Memory B cell (primary cell): Measurements from ENCODE around the gene SMPX.
"Not testable (repeated sequence)": the region's sequence is repeated elsewhere in the genome, so short reads cannot be mapped to it uniquely, and the experiment has no call there.

Experiments used
- ATAC-seq: fragments of 150-1000 bp; cut with Tn5 transposase; 2 replicates; pipeline ENCODE4 v1.10.0; 2021; ENCODE audit warnings: low read depth, mild to moderate bottlenecking, moderate library complexity
- DNase-seq, 2 donors: peaks; one replicate each; pipeline ENCODE4 v3.0.0; 2022; ENCODE audit warnings: low spot score in 2 of 2
- H3K27ac Mint-ChIP-seq: one replicate; pipeline ENCODE4 v1.8.0; 2022; ENCODE audit warnings: mild to moderate bottlenecking, moderate library complexity, mixed read lengths
- H3K27me3 Mint-ChIP-seq: one replicate; pipeline ENCODE4 v1.8.0; 2022; ENCODE audit warnings: mixed read lengths
- H3K36me3 Mint-ChIP-seq: one replicate; pipeline ENCODE4 v1.8.0; 2022; ENCODE audit warnings: mild to moderate bottlenecking, mixed read lengths
- H3K4me1 Mint-ChIP-seq: one replicate; pipeline ENCODE4 v1.8.0; 2022; ENCODE audit warnings: mixed read lengths
- H3K4me3 Mint-ChIP-seq: one replicate; pipeline ENCODE4 v1.8.0; 2022; ENCODE audit warnings: mild to moderate bottlenecking, moderate library complexity, mixed read lengths
- H3K9me3 Mint-ChIP-seq: one replicate; pipeline ENCODE4 v1.8.0; 2022; ENCODE audit warnings: mixed read lengths

Gene SMPX

DNA sequence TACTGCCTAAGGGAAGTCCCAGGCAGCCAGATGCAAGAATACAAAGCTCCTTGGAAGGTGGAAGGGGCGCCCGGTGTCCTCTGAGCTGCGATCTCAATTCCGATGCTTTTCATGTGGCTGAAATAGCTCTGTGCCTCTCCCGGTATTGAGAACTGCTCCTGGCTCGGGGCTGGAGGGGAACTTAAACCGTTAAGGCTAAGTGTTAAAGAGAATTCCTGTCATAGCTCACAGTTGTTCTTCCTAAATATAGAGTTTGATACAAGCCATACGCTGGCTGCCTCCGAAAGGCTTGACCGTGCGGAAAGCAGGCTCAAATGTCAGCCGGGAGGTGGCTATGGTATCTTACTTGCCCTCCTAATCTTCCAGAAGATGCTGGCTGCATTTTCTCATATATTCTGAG lies at the start of gene SMPX:
SMPX (minus strand) TSS at position 157 of the 400 bp plus-strand sequence. CDS start 3,826 bp downstream, outside the sequence.
- Mint-ChIP-seq H3K9me3 (no peaks in the 10 kb centered on the region), H3K4me1 (no peaks in the 10 kb centered on the region), H3K36me3 (no peaks in the 10 kb centered on the region), H3K4me3 (no peak within 1 kb of the TSS), H3K27ac (no peak within 1 kb of the TSS), H3K27me3 (peaks cover 2% of the 10 kb centered on the region)
- no peak for DNase-seq
- no peak for ATAC-seq

DNA sequence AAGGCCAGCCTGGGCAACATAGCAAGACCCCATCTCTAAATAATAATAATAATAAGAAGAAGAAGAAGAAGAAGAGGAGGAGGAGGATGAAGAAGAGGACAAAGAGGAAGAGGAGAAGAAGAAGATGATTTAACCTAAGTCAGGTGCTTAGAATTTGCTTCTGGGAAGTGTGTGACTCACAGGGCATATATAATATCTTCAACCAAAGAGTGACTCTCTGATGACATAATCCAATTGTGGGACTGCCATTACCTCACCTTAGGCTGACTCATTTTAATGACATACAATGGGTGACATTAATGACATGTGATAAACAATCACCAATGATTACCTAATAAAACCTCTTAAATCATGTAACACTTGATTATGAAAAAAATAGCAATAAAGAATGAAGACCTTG lies 48.8 kb upstream of the SMPX start:
- H3K27ac Mint-ChIP-seq = no peak overlapping the region
- no peaks in the 10 kb centered on the region for H3K27me3 Mint-ChIP-seq
- H3K4me1 Mint-ChIP-seq = no peaks in the 10 kb centered on the region
- no peak for ATAC-seq
- peaks cover 2% of the 10 kb centered on the region for H3K9me3 Mint-ChIP-seq
- H3K4me3 Mint-ChIP-seq = no peak overlapping the region
- DNase-seq = no peak
- H3K36me3 Mint-ChIP-seq = no peaks in the 10 kb centered on the region

DNA sequence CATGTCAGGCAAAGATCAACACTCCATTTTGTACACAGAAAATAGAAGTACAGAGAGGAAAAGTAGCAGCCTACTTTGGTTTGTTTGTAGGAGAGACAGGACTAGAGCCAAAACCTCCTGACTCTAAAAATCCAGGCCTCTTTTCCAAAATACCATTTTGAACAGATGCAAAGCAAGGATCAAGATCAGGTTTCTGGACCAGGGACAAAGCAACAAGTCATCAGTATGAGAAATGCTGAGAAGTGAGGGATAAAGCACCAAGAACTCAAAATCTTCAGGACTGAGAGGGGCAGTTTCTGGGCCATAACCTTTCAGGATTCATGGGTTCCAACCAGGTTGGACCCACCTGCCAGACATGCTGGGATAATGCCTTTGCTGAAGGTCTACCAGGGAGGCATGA lies 44.9 kb upstream of the SMPX start:
- Mint-ChIP-seq H3K27me3 (no peaks in the 10 kb centered on the region), H3K4me1 (no peaks in the 10 kb centered on the region), H3K9me3 (no peaks in the 10 kb centered on the region), H3K36me3 (no peaks in the 10 kb centered on the region), H3K4me3 (no peak overlapping the region), H3K27ac (no peak overlapping the region)
- DNase-seq (no peak), ATAC-seq (no peak)

DNA sequence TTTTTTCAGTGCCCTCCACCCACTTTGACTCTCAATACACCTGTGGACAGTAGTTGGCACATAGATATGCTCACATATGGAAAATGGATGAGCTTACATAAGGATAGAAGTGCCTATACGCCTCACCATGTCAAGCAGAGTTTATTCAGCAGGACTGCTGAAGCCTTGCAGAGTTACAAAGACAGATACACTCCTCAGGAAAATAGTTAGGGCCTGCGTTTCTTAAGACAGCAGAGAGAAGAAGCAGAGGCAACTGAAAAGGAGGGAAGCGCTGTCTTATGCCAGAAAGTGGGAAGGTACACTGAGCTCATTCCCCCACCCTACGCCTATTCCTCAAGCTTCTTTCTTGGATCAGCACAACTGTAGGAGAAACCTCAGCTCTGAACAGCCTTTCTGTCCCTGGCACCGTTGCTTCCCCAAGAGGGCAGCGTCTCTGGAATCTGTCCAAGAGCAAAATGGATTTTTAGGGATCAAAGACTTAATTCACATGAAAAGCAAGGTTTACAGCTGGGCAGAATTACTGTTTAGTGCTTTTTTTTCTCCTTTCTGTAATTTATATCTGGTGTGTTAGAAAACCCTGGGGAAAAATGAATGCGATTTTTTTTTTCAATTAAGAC lies 44.2 kb upstream of the SMPX start:
- H3K4me3 Mint-ChIP-seq = no peak overlapping the region

DNA sequence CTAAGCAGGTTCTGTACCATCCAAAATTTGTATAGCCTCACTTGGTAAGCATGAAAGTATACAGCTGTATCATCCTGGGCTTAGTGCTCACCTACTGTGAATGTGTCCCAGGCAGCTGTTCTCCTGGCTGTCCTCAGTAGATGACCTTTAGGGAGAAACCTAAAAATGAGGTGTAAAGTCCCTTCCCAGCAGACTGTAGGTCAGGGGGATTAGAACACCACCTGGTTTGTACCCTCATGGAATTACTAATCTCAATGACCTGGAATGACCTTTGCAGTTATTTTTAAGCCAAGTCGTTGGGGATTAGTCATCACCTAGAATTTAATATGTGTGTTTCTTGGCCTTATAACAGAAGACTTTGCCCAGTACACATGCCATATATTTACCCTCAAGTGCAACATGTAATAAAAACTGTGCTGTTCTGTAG lies 42.4 kb upstream of the SMPX start:
- DNase-seq (no peak), ATAC-seq (no peak)
- H3K27ac Mint-ChIP-seq = no peak overlapping the region
- no peak overlapping the region for H3K4me3 Mint-ChIP-seq
- no peaks in the 10 kb centered on the region for H3K9me3 Mint-ChIP-seq
- H3K4me1 Mint-ChIP-seq = no peaks in the 10 kb centered on the region
- H3K36me3 Mint-ChIP-seq = no peaks in the 10 kb centered on the region
- no peaks in the 10 kb centered on the region for H3K27me3 Mint-ChIP-seq

More for the DNA sequence above, 44.2 kb upstream of the SMPX start:
- ATAC-seq = no peak
- Mint-ChIP-seq H3K27ac (no peak overlapping the region), H3K36me3 (no peaks in the 10 kb centered on the region), H3K27me3 (no peaks in the 10 kb centered on the region), H3K4me1 (no peaks in the 10 kb centered on the region), H3K9me3 (no peaks in the 10 kb centered on the region)
- no peak for DNase-seq

DNA sequence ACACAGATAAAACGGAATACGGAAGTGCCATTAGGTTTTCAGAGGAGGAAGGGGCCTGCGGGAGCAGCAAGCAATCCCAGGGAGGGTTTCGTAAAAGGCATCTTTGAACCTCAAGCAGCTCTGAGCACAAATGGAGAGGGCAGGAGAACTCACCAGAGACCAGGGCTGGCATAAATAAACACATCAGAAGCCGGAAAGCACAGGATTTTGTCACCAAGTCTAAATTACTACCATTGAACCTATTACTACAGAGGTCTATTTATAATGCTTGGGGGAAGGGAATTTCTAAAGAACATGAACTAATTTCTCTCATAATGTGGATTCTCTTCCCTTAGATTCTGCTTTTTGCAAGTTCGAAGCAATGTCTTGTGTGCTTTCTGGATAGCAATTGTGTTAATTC lies 41.9 kb upstream of the SMPX start:
- DNase-seq (no peak), ATAC-seq (no peak)
- Mint-ChIP-seq H3K27me3 (no peaks in the 10 kb centered on the region), H3K27ac (no peak overlapping the region), H3K4me1 (no peaks in the 10 kb centered on the region), H3K9me3 (no peaks in the 10 kb centered on the region), H3K4me3 (no peak overlapping the region), H3K36me3 (no peaks in the 10 kb centered on the region)

DNA sequence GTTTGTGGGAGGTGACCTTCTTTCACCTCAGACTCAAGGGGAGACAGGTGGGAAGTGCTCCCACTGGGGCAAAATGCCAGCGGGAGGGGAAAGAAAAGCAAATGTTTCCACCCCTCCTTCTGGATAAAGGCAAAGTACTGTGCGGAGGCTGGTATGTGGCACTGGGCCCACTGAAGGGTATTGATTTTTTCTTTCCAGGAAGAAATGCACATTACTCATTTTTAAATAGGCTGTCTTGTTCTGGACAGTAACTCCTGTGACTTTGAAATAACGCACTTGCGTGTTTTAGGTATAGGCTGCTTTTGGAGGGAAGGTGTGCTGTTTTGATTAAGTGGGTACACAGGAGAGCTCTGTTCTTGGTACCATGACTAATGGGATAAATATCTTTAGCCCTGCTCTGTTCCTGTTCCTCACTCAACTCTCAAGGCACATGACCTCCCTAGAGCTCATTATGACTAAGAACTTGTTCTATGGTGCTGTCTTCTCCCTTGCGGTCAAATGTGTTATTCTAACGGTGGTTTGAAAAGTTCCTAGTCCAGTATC lies 40.8 kb upstream of the SMPX start:
- Mint-ChIP-seq H3K4me3 (no peak overlapping the region), H3K9me3 (no peaks in the 10 kb centered on the region), H3K27ac (no peak overlapping the region), H3K27me3 (no peaks in the 10 kb centered on the region), H3K4me1 (no peaks in the 10 kb centered on the region), H3K36me3 (no peaks in the 10 kb centered on the region)
- no peak for ATAC-seq
- DNase-seq = no peak

DNA sequence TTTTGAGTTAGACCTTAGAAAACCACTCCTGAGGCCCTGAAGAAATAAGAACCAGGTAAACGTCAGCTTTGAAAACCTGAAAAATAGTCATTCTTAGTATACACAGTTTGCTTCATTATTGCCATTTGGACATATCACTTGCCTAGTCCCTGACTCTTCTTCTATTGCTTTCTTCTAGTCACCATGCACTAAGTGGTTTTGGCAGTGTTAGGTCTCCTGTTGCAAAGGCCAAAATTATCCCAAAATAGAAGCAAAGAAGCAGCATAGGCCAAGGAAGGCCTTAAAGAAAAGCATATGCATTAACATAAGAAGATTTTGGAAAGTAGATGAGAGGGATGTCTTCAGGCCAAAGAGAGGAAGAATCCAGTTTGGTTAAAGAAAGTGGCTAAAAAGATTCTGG lies 24.1 kb upstream of the SMPX start:
- no peak overlapping the region for H3K4me3 Mint-ChIP-seq
- H3K36me3 Mint-ChIP-seq = no peaks in the 10 kb centered on the region
- no peak for DNase-seq
- no peak for ATAC-seq
- H3K27me3 Mint-ChIP-seq = peaks cover 3% of the 10 kb centered on the region
- H3K27ac Mint-ChIP-seq = no peak overlapping the region
- H3K4me1 Mint-ChIP-seq = peaks cover 3% of the 10 kb centered on the region
- no peaks in the 10 kb centered on the region for H3K9me3 Mint-ChIP-seq

DNA sequence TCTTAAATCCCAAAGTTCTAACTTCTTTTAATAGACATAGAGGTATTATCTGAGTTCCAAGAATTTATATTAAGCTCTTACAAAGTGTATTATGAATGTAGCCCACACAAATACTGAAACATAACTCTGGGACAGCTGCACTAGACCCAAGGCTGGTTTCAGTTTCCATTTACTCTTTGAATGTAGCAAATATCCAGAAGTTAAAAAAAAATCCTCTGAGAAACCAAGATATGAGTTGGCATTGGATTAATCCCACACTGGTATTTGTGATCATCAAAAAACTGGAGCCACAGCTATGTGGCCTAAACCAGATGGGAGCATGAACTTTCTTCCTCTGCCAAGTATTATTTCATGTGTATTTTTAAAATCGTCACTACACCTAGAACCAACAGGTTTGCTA lies 23.6 kb upstream of the SMPX start:
- no peak overlapping the region for H3K4me3 Mint-ChIP-seq
- H3K4me1 Mint-ChIP-seq = peaks cover 3% of the 10 kb centered on the region
- ATAC-seq (no peak), DNase-seq (no peak)
- H3K27me3 Mint-ChIP-seq = peaks cover 3% of the 10 kb centered on the region
- no peaks in the 10 kb centered on the region for H3K36me3 Mint-ChIP-seq
- no peaks in the 10 kb centered on the region for H3K9me3 Mint-ChIP-seq
- no peak overlapping the region for H3K27ac Mint-ChIP-seq

DNA sequence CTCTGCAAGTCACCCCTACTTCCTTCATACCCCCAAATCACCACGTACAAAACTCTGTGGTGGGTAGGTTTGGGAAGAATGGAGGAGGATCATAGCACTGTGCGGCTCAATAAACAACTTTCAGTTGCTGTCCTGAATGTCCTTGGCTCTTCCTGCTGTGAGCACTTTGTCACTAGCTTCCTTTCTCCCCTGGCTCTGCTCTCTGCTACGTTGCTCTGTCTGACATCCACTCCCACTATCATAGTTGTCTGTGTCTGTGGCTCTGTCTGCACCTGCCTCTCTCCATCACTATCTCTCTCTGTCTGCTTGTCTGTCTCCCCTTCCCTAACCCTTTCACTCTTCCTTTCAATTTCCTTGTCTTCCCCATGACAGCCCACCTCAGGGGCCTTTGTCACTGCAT lies 21.2 kb upstream of the SMPX start:
- Mint-ChIP-seq H3K36me3 (no peaks in the 10 kb centered on the region), H3K27ac (no peak overlapping the region), H3K27me3 (no peaks in the 10 kb centered on the region), H3K4me3 (no peak overlapping the region), H3K9me3 (no peaks in the 10 kb centered on the region), H3K4me1 (peaks cover 3% of the 10 kb centered on the region)
- DNase-seq (no peak), ATAC-seq (no peak)

DNA sequence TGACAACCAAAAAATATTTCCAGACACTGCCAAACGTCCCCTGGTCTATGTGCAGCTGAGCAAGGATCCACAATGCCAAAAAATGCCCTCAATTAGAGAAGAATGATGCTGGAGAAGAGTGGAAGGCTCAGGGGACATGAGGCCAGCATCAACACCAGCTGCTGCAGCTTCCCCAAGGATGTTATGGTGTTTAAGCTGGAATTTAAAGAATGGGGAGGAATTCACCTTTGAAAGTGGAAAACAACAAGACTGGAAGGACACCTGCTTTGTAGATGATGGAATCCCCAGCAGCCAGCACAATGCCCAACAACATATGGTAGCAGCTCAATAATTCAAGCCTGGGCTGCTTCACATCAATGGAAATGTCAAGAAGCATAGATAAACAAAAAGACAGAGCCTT lies 20.3 kb upstream of the SMPX start:
- Mint-ChIP-seq H3K27ac (no peak overlapping the region), H3K4me3 (no peak overlapping the region), H3K36me3 (no peaks in the 10 kb centered on the region), H3K27me3 (no peaks in the 10 kb centered on the region), H3K9me3 (no peaks in the 10 kb centered on the region), H3K4me1 (peaks cover 3% of the 10 kb centered on the region)
- ATAC-seq = no peak
- DNase-seq = no peak

DNA sequence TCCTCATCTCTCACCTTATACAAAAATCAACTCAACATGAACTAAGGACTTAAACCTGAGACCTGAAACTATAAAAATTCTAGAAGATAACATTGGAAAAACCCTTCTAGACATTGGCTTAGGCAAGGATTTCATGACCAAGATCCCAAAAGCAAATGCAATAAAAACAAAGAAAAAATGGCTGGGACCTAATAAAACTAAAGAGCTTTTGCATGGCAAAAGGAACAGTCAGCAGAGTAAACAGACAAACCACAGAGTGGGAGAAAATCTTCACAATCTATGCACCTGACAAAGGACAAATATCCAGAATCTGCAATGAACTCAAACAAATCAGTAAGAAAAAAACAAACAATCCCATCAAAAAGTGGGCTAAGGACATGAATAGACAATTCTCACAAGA lies 17.2 kb upstream of the SMPX start:
- DNase-seq, H3K4me3 Mint-ChIP-seq, H3K4me1 Mint-ChIP-seq, H3K36me3 Mint-ChIP-seq, H3K27me3 Mint-ChIP-seq, ATAC-seq, H3K27ac Mint-ChIP-seq, H3K9me3 Mint-ChIP-seq: not testable (repeated sequence)

DNA sequence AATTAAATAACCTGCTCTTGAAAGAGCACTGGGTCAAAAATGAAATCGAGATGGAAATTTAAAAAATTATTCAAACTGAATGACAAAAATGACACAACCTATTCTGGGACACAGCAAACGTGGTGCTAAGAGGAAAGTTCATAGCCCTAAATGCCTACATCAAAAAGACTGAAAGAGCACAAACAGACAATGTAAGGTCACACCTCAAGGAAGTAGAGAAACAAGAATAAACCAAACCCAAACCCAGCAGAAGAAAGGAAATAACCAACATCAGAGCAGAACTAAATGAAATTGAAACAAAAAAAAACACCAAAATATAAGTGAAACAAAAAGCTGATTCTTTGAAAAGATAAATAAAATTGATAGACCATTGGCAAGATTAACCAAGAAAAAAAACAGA lies 15.1 kb upstream of the SMPX start:
- not testable (repeated sequence) for H3K27me3 Mint-ChIP-seq, H3K27ac Mint-ChIP-seq, DNase-seq, H3K9me3 Mint-ChIP-seq, H3K4me1 Mint-ChIP-seq, ATAC-seq, H3K4me3 Mint-ChIP-seq, H3K36me3 Mint-ChIP-seq

DNA sequence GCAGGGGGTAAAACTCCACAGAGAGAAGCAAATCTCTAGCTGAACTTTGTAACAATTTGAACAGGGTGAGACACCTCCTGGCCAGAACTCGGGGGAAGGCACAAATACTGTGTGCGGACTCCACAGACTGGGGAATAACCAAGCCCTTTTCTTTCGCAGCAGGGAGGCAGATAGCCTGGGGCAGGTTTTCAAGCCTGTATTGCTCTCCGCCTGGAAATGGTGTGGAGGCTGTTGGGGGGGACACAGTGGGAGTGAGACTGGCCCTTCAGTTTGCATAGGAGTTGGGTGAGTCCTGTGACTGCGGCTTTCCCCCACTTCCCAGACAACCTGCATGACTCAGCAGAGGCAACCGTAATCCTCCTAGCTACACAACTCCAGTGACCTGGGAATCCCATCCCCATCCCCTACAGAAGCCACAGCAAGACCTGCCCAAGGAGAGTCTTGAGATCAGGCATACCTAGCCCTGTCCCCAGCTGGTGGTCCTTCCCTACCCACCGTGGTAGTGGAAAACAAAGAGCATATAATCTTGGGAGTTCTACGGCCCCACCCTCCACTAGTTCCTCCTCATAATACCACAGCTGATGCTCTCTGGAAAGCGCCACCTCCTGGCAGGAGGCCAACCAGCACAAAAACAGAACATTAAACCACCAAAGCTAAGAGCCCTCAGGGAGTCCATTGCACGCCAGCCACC lies 12.9 kb upstream of the SMPX start:
- Mint-ChIP-seq H3K4me1 (no peaks in the 10 kb centered on the region), H3K27ac (no peak overlapping the region), H3K9me3 (no peaks in the 10 kb centered on the region), H3K36me3 (no peaks in the 10 kb centered on the region), H3K27me3 (peaks cover 9% of the 10 kb centered on the region), H3K4me3 (no peak overlapping the region)
- ATAC-seq (no peak), DNase-seq (no peak)

DNA sequence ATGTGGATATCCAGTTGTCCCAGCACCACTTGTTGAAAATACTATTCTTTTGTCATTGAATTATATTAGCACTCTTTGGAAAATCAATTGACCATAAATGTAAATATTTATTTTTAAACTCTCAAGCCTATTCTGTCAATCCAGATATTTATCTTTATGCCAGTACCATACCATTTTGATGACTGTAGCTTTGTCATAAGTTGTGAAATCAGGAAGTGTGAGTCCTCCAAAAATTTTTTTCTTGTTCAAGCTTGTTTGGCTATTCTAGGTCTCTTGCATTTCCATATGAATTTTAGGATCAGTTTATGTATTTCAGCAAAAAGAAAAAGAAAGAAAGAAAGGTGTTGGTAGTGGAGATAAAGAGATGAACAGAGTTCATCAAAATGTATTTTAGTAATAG lies 8.2 kb upstream of the SMPX start:
- H3K36me3 Mint-ChIP-seq = no peaks in the 10 kb centered on the region
- no peak overlapping the region for H3K4me3 Mint-ChIP-seq
- no peaks in the 10 kb centered on the region for H3K9me3 Mint-ChIP-seq
- no peak for DNase-seq
- H3K27me3 Mint-ChIP-seq = peaks cover 9% of the 10 kb centered on the region
- no peak for ATAC-seq
- H3K27ac Mint-ChIP-seq = no peak overlapping the region
- no peaks in the 10 kb centered on the region for H3K4me1 Mint-ChIP-seq
